Measurements from ENCODE around the gene RGMA. TPM values are rescaled to one million over a fixed set of nuclear protein-coding genes. Genes with fewer than 3 reads are reported as not detected.

RGMA gene
- total and polyA plus RNA-seq, 2 donors from 2014 or later = 4.4 to 4.7 TPM

DNA sequence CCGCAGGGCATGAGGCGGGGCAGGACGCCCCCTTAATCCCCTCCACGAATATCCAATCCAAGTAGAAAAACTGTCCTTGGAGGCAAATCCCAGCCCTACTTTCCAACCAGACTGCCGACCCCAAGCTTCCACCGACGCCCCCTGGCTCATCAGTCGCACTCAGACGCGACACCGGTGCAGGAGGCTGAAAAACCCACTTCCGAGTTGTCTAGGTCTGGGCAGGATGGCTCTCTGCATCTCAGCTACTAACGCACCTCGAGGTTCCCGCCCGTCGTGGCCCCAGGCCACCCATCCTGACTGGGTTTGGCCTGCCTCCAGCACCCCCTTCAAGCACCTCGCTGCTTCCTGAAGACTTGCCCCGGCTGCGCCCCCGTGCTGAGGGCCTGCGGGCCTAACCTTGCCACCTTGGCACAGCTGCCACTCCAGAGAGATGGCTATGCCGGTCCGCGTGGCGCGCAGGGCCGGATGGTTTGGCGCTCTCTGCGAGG lies 15.5 kb downstream of the RGMA start:
- Histone ChIP-seq H3K4me3 (ENCODE audit: low read length in 3 of 3) (peak overlapping the region in 1 of 3 donors; percentile 16), H3K4me1 (ENCODE audit: control insufficient read depth in 2 of 3, insufficient read depth in 2 of 3, low read depth in 1 of 3, low read length in 3 of 3) (peaks cover 0 to 4% (median 4%) of the 10 kb centered on the region in 3 donors), H3K9ac (ENCODE audit: low read length in 3 of 3) (no peak overlapping the region), H3K36me3 (ENCODE audit: control insufficient read depth in 2 of 3, insufficient read depth in 3 of 3, low read length in 3 of 3) (no peaks in the 10 kb centered on the region), H3K27ac (ENCODE audit: low read depth in 2 of 2, low read length in 2 of 2) (no peak overlapping the region), H3K27me3 (ENCODE audit: control insufficient read depth, insufficient read depth, low read length) (no peaks in the 10 kb centered on the region), H3K9me3 (ENCODE audit: control insufficient read depth in 2 of 3, insufficient read depth in 1 of 3, low read length in 3 of 3) (no peaks in the 10 kb centered on the region)
- TF ChIP-seq CTCF (IDR thresholded peaks at IDR 0.05; ENCODE audit: borderline replicate concordance, extremely low read depth, insufficient read depth) = no peak
- DNase-seq (peak in 3 of 5 donors; percentile 43 to 75 (median 75)), FAIRE-seq (no peak)
- intact Hi-C loops (cut with DNase I) = no loop called here

GRCh38 chr15:93072411-93073394 lies 16.3 kb downstream of the RGMA start:
- Histone ChIP-seq H3K27me3 (ENCODE audit: control insufficient read depth, insufficient read depth, low read length) (no peaks in the 10 kb centered on the region), H3K4me1 (ENCODE audit: control insufficient read depth in 2 of 3, insufficient read depth in 2 of 3, low read depth in 1 of 3, low read length in 3 of 3) (peaks cover 0 to 4% (median 4%) of the 10 kb centered on the region in 3 donors), H3K9ac (ENCODE audit: low read length in 3 of 3) (peak overlapping the region in 2 of 3 donors; percentile 46 to 65), H3K4me3 (ENCODE audit: low read length in 3 of 3) (peak overlapping the region; percentile 46 to 75 (median 68)), H3K36me3 (ENCODE audit: control insufficient read depth in 2 of 3, insufficient read depth in 3 of 3, low read length in 3 of 3) (no peaks in the 10 kb centered on the region), H3K9me3 (ENCODE audit: control insufficient read depth in 2 of 3, insufficient read depth in 1 of 3, low read length in 3 of 3) (no peaks in the 10 kb centered on the region), H3K27ac (ENCODE audit: low read depth in 2 of 2, low read length in 2 of 2) (no peak overlapping the region)
- intact Hi-C loops (cut with DNase I) = no loop called here
- DNase-seq (peak; percentile 90 to 96 (median 92)), FAIRE-seq (no peak)
- TF ChIP-seq CTCF (IDR thresholded peaks at IDR 0.05; ENCODE audit: borderline replicate concordance, extremely low read depth, insufficient read depth) = no peak

DNA sequence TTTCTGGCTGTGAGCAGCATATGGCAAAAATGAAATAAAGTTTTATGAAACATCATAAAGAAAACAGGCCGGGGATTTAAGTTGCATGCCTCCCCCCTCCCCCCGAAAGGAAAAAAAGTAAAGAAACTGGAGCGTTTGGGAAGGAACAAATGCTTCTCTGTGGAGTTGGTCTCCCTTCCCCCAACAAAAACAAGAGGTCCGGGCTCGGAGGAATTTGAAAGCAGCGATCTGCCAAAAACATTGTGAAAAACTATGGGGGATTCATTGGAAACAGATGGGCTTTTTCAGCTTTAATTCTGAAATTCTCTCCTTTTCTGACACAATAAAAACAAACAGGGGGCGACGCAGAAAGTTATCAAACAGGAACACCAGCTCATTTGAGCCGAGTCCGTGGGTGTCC lies 17.0 kb downstream of the RGMA start:
- Histone ChIP-seq H3K27me3 (ENCODE audit: control insufficient read depth, insufficient read depth, low read length) (no peaks in the 10 kb centered on the region), H3K36me3 (ENCODE audit: control insufficient read depth in 2 of 3, insufficient read depth in 3 of 3, low read length in 3 of 3) (no peaks in the 10 kb centered on the region), H3K9ac (ENCODE audit: low read length in 3 of 3) (peak overlapping the region in 2 of 3 donors; percentile 46 to 47), H3K4me3 (ENCODE audit: low read length in 3 of 3) (peak overlapping the region; percentile 46 to 75 (median 68)), H3K4me1 (ENCODE audit: control insufficient read depth in 2 of 3, insufficient read depth in 2 of 3, low read depth in 1 of 3, low read length in 3 of 3) (peaks cover 0 to 4% (median 4%) of the 10 kb centered on the region in 3 donors), H3K9me3 (ENCODE audit: control insufficient read depth in 2 of 3, insufficient read depth in 1 of 3, low read length in 3 of 3) (no peaks in the 10 kb centered on the region), H3K27ac (ENCODE audit: low read depth in 2 of 2, low read length in 2 of 2) (no peak overlapping the region)
- DNase-seq = peak in 3 of 5 donors; percentile 51 to 94 (median 82)
- FAIRE-seq = no peak
- TF ChIP-seq CTCF (IDR thresholded peaks at IDR 0.05; ENCODE audit: borderline replicate concordance, extremely low read depth, insufficient read depth) = no peak
- intact Hi-C loops (cut with DNase I) = no loop called here
